Measurements from ENCODE around the gene LIFR. TPM values are rescaled to one million over a fixed set of nuclear protein-coding genes. Genes with fewer than 3 reads are reported as not detected.

Gene LIFR
- total RNA-seq, 1 donor from 2014 or later, result 2.2 TPM

GRCh38 chr5:38556088-38556598 lies 303 bp downstream of the LIFR start:
- Histone ChIP-seq H3K4me3 (peak overlapping the region; percentile 83), H3K9me3 (ENCODE audit: low read depth) (no peaks in the 10 kb centered on the region), H3K9ac (no peak overlapping the region), H3F3A (ENCODE audit: low read depth) (peaks cover 16% of the 10 kb centered on the region), H3K27me3 (peaks cover 45% of the 10 kb centered on the region), H3K36me3 (no peaks in the 10 kb centered on the region), H4K20me1 (ENCODE audit: low read depth) (peaks cover 4% of the 10 kb centered on the region), H2AFZ (replicated peaks) (peak overlapping the region; percentile 70), H3K4me1 (peaks cover 6% of the 10 kb centered on the region), H3K27ac (no peak overlapping the region), H3K79me2 (ENCODE audit: low read depth) (no peaks in the 10 kb centered on the region), H3K4me2 (peak overlapping the region; percentile 89)
- H3K36me3 Mint-ChIP-seq, result peaks cover 2% of the 10 kb centered on the region
- no peaks in the 10 kb centered on the region for H3K27me3 Mint-ChIP-seq (ENCODE audit: insufficient read depth, low read depth)
- DNase-seq (ENCODE audit: low spot score), result no peak
- H3K27ac Mint-ChIP-seq, result no peak overlapping the region
- TF ChIP-seq CTCF (IDR thresholded peaks at IDR 0.05), result no peak
- TF ChIP-seq EZH2phosphoT487 (IDR thresholded peaks at IDR 0.05), result no peak
- peak; percentile 42 for TF ChIP-seq EZH2 (IDR thresholded peaks at IDR 0.05)
- no peaks in the 10 kb centered on the region for H3K9me3 Mint-ChIP-seq
- H3K4me3 Mint-ChIP-seq, result peak overlapping the region; percentile 97
- H3K4me1 Mint-ChIP-seq, result peaks cover 41% of the 10 kb centered on the region

GRCh38 chr5:38555354-38556087 lies 925 bp downstream of the LIFR start:
- Histone ChIP-seq H3K27ac (no peak overlapping the region), H3K4me1 (peaks cover 6% of the 10 kb centered on the region), H3K4me3 (peak overlapping the region; percentile 83), H3K9me3 (ENCODE audit: low read depth) (no peaks in the 10 kb centered on the region), H3K9ac (no peak overlapping the region), H2AFZ (replicated peaks) (peak overlapping the region; percentile 70), H3K27me3 (peaks cover 45% of the 10 kb centered on the region), H4K20me1 (ENCODE audit: low read depth) (peaks cover 4% of the 10 kb centered on the region), H3K4me2 (peak overlapping the region; percentile 89), H3K79me2 (ENCODE audit: low read depth) (no peaks in the 10 kb centered on the region), H3F3A (ENCODE audit: low read depth) (peaks cover 16% of the 10 kb centered on the region), H3K36me3 (no peaks in the 10 kb centered on the region)
- TF ChIP-seq EZH2phosphoT487 (IDR thresholded peaks at IDR 0.05) (no peak), CTCF (IDR thresholded peaks at IDR 0.05) (no peak), EZH2 (IDR thresholded peaks at IDR 0.05) (no peak)
- Mint-ChIP-seq H3K4me1 (peaks cover 41% of the 10 kb centered on the region), H3K27ac (peak overlapping the region; percentile 97), H3K27me3 (ENCODE audit: insufficient read depth, low read depth) (no peaks in the 10 kb centered on the region), H3K4me3 (peak overlapping the region; percentile 97), H3K9me3 (no peaks in the 10 kb centered on the region), H3K36me3 (peaks cover 2% of the 10 kb centered on the region)
- DNase-seq (ENCODE audit: low spot score), result no peak

GRCh38 chr5:38554861-38555260 lies 1.6 kb downstream of the LIFR start:
- peaks cover 41% of the 10 kb centered on the region for H3K4me1 Mint-ChIP-seq
- no peak for DNase-seq (ENCODE audit: low spot score)
- no peak overlapping the region for H3K27ac ChIP-seq

More at GRCh38 chr5:38554861-38555260, 1.6 kb downstream of the LIFR start:
- no peak overlapping the region for H3K9ac ChIP-seq
- peaks cover 2% of the 10 kb centered on the region for H3K36me3 Mint-ChIP-seq
- H3K27ac Mint-ChIP-seq, result no peak overlapping the region
- H3K27me3 ChIP-seq, result peaks cover 45% of the 10 kb centered on the region
- H2AFZ ChIP-seq (replicated peaks), result no peak overlapping the region
- H3K4me3 Mint-ChIP-seq, result peak overlapping the region; percentile 97
- peaks cover 4% of the 10 kb centered on the region for H4K20me1 ChIP-seq (ENCODE audit: low read depth)
- peaks cover 6% of the 10 kb centered on the region for H3K4me1 ChIP-seq
- no peak overlapping the region for H3K4me2 ChIP-seq
- H3K4me3 ChIP-seq, result no peak overlapping the region
- no peaks in the 10 kb centered on the region for H3K79me2 ChIP-seq (ENCODE audit: low read depth)
- H3K9me3 Mint-ChIP-seq, result no peaks in the 10 kb centered on the region
- no peaks in the 10 kb centered on the region for H3K9me3 ChIP-seq (ENCODE audit: low read depth)
- TF ChIP-seq EZH2 (IDR thresholded peaks at IDR 0.05), result no peak
- TF ChIP-seq CTCF (IDR thresholded peaks at IDR 0.05), result no peak
- TF ChIP-seq EZH2phosphoT487 (IDR thresholded peaks at IDR 0.05), result no peak
- peaks cover 16% of the 10 kb centered on the region for H3F3A ChIP-seq (ENCODE audit: low read depth)
- H3K36me3 ChIP-seq, result no peaks in the 10 kb centered on the region
- H3K27me3 Mint-ChIP-seq (ENCODE audit: insufficient read depth, low read depth), result no peaks in the 10 kb centered on the region
